HepG2 (cell line): ENCODE data around the gene MRPL38. TPM values are rescaled to one million over a fixed set of nuclear protein-coding genes. Genes with fewer than 3 reads are reported as not detected.

Source experiments
- IKZF1 ChIP-seq: fragments of 450-650 bp; IDR thresholded peaks from 2 replicates; pipeline ENCODE4 v1.7.1; 2016
- LBX2 ChIP-seq: sonication (generic); formaldehyde crosslinking; IDR thresholded peaks from 2 replicates; pipeline ENCODE4 v1.5.0; 2020; ENCODE audit warnings: missing genetic modification reagents, mild to moderate bottlenecking, borderline replicate concordance
- MYC ChIP-seq: sonication (generic); formaldehyde crosslinking; IDR thresholded peaks from 2 replicates; pipeline ENCODE4 v1.9.0; 2021; ENCODE audit warnings: missing genetic modification reagents, borderline replicate concordance
- NCOA5 ChIP-seq: sonication (generic); formaldehyde crosslinking; IDR thresholded peaks from 2 replicates; pipeline ENCODE4 v1.4.0; 2020; ENCODE audit warnings: missing genetic modification reagents
- PITX1 ChIP-seq: sonication (generic); formaldehyde crosslinking; IDR thresholded peaks from 2 replicates; pipeline ENCODE4 v1.5.1; 2020; ENCODE audit warnings: mild to moderate bottlenecking, missing genetic modification reagents
- THAP8 ChIP-seq: sonication (generic); formaldehyde crosslinking; IDR thresholded peaks from 2 replicates; pipeline ENCODE4 v1.5.1; 2020; ENCODE audit warnings: missing genetic modification reagents, mild to moderate bottlenecking, borderline replicate concordance
- ZNF160 ChIP-seq: sonication (generic); formaldehyde crosslinking; IDR thresholded peaks from 2 replicates; pipeline ENCODE4 v1.8.0; 2022; ENCODE audit warnings: mild to moderate bottlenecking, inconsistent platforms, missing genetic modification reagents
- ZNF180 ChIP-seq: sonication (generic); formaldehyde crosslinking; IDR thresholded peaks from 2 replicates; pipeline ENCODE4 v1.4.0; 2020; ENCODE audit warnings: low read depth, missing genetic modification reagents, borderline replicate concordance
- ZNF205 ChIP-seq: IDR thresholded peaks from 2 replicates; pipeline ENCODE4 v1.6.1; 2018; ENCODE audit warnings: missing biosample characterization, missing genetic modification reagents
- ZNF639 ChIP-seq: conservative IDR thresholded peaks from 2 replicates; pipeline ENCODE4 v1.6.1; 2018; ENCODE audit warnings: missing genetic modification reagents
- ZNF792 ChIP-seq: IDR thresholded peaks from 2 replicates; pipeline ENCODE4 v1.6.1; 2016
- polyA plus RNA-seq, 8 experiments: library from polyadenylated mRNA; depleted of rRNA in 3 of 8; stranded (reverse) in 7 of 8; unstranded in 1 of 8; fragments of >200 nt; fragmentation: Illumina TruSeq in 4 of 8; extraction: Trizol in 4 of 8; gene quantifications; 2 replicates each; pipeline versions ENCODE4 v1.2.1 to v1.2.3, GENCODE V29; 2011 to 2016; ENCODE audit warnings: low read depth in 4 of 8, missing spikeins in 1 of 8, mixed read lengths in 1 of 8; ENCODE audit not compliant: insufficient read depth in 1 of 8
- total RNA-seq, 5 experiments: library from RNA; depleted of rRNA; stranded (reverse); fragments of >200 nt; fragmentation: Illumina TruSeq; extraction: Trizol; gene quantifications; 2 replicates each; pipeline ENCODE4 v1.2.3, GENCODE V29; 2016; ENCODE audit warnings: low read depth in 1 of 5
- TF ChIP-seq, protein P1 (sequence below): sonication (generic); formaldehyde crosslinking; IDR thresholded peaks from 2 replicates; pipeline ENCODE4 v1.4.0; 2020; ENCODE audit warnings: missing genetic modification reagents, borderline replicate concordance
- TF ChIP-seq, protein P2 (sequence below): sonication (generic); formaldehyde crosslinking; IDR thresholded peaks from 2 replicates; pipeline ENCODE4 v1.5.0; 2020; ENCODE audit warnings: missing genetic modification reagents
- TF ChIP-seq, protein P3 (sequence below): sonication (generic); formaldehyde crosslinking; IDR thresholded peaks from 2 replicates; pipeline ENCODE4 v1.5.1; 2020; ENCODE audit warnings: missing genetic modification reagents, mild to moderate bottlenecking, borderline replicate concordance

Gene MRPL38
- total and polyA plus RNA-seq, 2 of the 13 experiments (the other 11 are each of a cell fraction or from before 2014, with no cell fraction given) = 83.7 to 125 TPM

GRCh38 chr17:75876190-75876937, 28.3 kb downstream of the MRPL38 start (continued):
- TF ChIP-seq, protein P1, sequence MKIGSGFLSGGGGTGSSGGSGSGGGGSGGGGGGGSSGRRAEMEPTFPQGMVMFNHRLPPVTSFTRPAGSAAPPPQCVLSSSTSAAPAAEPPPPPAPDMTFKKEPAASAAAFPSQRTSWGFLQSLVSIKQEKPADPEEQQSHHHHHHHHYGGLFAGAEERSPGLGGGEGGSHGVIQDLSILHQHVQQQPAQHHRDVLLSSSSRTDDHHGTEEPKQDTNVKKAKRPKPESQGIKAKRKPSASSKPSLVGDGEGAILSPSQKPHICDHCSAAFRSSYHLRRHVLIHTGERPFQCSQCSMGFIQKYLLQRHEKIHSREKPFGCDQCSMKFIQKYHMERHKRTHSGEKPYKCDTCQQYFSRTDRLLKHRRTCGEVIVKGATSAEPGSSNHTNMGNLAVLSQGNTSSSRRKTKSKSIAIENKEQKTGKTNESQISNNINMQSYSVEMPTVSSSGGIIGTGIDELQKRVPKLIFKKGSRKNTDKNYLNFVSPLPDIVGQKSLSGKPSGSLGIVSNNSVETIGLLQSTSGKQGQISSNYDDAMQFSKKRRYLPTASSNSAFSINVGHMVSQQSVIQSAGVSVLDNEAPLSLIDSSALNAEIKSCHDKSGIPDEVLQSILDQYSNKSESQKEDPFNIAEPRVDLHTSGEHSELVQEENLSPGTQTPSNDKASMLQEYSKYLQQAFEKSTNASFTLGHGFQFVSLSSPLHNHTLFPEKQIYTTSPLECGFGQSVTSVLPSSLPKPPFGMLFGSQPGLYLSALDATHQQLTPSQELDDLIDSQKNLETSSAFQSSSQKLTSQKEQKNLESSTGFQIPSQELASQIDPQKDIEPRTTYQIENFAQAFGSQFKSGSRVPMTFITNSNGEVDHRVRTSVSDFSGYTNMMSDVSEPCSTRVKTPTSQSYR (CRISPR knock-in tag) = peak; percentile 69; the same call in 1 of the 2 replicates
- TF ChIP-seq ZNF792 (CRISPR knock-in tag) (peak; percentile 94), IKZF1 (no peak), NCOA5 (no peak), ZNF205 (CRISPR knock-in tag) (peak; percentile 68; the same call in 1 of the 2 replicates), PITX1 (CRISPR knock-in tag) (peak; percentile 94), ZNF160 (CRISPR knock-in tag) (peak; percentile 54), MYC (CRISPR knock-in tag) (peak; percentile 99), LBX2 (CRISPR knock-in tag) (no peak), ZNF639 (peak; percentile 91), ZNF180 (CRISPR knock-in tag) (no peak; the same call in 1 of the 2 replicates), THAP8 (CRISPR knock-in tag) (peak; percentile 97; the same call in 1 of the 2 replicates)
- TF ChIP-seq, protein P2, sequence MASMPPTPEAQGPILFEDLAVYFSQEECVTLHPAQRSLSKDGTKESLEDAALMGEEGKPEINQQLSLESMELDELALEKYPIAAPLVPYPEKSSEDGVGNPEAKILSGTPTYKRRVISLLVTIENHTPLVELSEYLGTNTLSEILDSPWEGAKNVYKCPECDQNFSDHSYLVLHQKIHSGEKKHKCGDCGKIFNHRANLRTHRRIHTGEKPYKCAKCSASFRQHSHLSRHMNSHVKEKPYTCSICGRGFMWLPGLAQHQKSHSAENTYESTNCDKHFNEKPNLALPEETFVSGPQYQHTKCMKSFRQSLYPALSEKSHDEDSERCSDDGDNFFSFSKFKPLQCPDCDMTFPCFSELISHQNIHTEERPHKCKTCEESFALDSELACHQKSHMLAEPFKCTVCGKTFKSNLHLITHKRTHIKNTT (CRISPR knock-in tag) = no peak
- TF ChIP-seq, protein P3, sequence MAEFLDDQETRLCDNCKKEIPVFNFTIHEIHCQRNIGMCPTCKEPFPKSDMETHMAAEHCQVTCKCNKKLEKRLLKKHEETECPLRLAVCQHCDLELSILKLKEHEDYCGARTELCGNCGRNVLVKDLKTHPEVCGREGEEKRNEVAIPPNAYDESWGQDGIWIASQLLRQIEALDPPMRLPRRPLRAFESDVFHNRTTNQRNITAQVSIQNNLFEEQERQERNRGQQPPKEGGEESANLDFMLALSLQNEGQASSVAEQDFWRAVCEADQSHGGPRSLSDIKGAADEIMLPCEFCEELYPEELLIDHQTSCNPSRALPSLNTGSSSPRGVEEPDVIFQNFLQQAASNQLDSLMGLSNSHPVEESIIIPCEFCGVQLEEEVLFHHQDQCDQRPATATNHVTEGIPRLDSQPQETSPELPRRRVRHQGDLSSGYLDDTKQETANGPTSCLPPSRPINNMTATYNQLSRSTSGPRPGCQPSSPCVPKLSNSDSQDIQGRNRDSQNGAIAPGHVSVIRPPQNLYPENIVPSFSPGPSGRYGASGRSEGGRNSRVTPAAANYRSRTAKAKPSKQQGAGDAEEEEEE (CRISPR knock-in tag) = peak; percentile 85; the same call in 1 of the 2 replicates
